ENCODE data around the gene RBM33.

GRCh38 chr7:155804431-155804831 is 160.0 kb downstream of the RBM33 start:
- TF ChIP-seq CTCF (conservative IDR thresholded peaks at IDR 0.05; ENCODE audit: low read depth, low read length) = no peak
- TF ChIP-seq EZH2 (IDR thresholded peaks at IDR 0.05; ENCODE audit: borderline replicate concordance, low read depth, low read length, poor library complexity, severe bottlenecking) = no peak
